ENCODE measurements around the gene FPGT. TPM values are rescaled to one million over a fixed set of nuclear protein-coding genes. Genes with fewer than 3 reads are reported as not detected.
"Not testable (repeated sequence)": the region's sequence is repeated elsewhere in the genome, so short reads cannot be mapped to it uniquely, and the experiment has no call there.

Gene FPGT
- total RNA-seq, 2 donors from 2014 or later, result 11.7 to 12.5 TPM

- ATAC-seq (peak; percentile 46 to 53), DNase-seq (no peak)
- intact Hi-C loops (cut with DNase I), result no loop called here
Measured at GRCh38 chr1:74247881-74248528, 50.0 kb downstream of the FPGT start.

GRCh38 chr1:74253243-74253824 is 55.3 kb downstream of the FPGT start:
- intact Hi-C loops (cut with DNase I); DNase-seq; ATAC-seq: not testable (repeated sequence)

Other genes starting within 250 kb of the FPGT start
- gene LRRIQ3, start 66 bp upstream of the FPGT start, total RNA-seq, result under 1 TPM; 0.18 to 0.29 TPM
- gene TNNI3K, start 37.1 kb downstream of the FPGT start, total RNA-seq, result 10 to 100 TPM in 1 of 2 donors, 1 to 10 TPM in 1; 4.8 to 33.0 TPM

Data from left cardiac atrium (tissue), 4 donors.